AG04450 (cell line): ENCODE measurements around the gene C2CD2. TPM values are rescaled to one million over a fixed set of nuclear protein-coding genes. Genes with fewer than 3 reads are reported as not detected.

Source experiments
- CTCF ChIA-PET: fragments of 300-600, 350-600 bp; formaldehyde crosslinking; extraction: SDS; loops from one replicate; lab custom pipeline; 2022; ENCODE audit warnings: antibody characterized with exemption, inconsistent platforms; lab: Charles Lee
- POLR2A ChIA-PET: fragments of 350-600 bp; formaldehyde crosslinking; extraction: SDS; loops from one replicate; lab custom pipeline; 2021; ENCODE audit warnings: antibody characterized with exemption, inconsistent platforms; lab: Yijun Ruan, JAX
- DNase-seq: peaks from one replicate; pipeline ENCODE4 v3.0.0-alpha.2; 2011; ENCODE audit warnings: low read depth, low spot score
- H3K27ac ChIP-seq: one replicate; pipeline ENCODE4 v1.5.1; 2012; ENCODE audit warnings: low read depth, low read length, control low read depth
- H3K27me3 ChIP-seq: one replicate; pipeline ENCODE4 v1.6.0; 2012; ENCODE audit warnings: low read length; ENCODE audit not compliant: control insufficient read depth, insufficient read depth
- H3K4me3 ChIP-seq: 2 replicates; pipeline ENCODE4 v1.5.1; 2011; ENCODE audit warnings: mild to moderate bottlenecking, low read depth, low read length, control low read depth
- H3K9me3 ChIP-seq: 2 replicates; pipeline ENCODE4 v1.5.1; 2012; ENCODE audit warnings: low read length; ENCODE audit not compliant: control insufficient read depth, insufficient read depth
- polyA plus RNA-seq: library from polyadenylated mRNA; depleted of rRNA; stranded (reverse); fragments of >200 nt; gene quantifications from 2 replicates; pipeline ENCODE4 v1.2.3, GENCODE V29; 2011
- TF ChIP-seq, protein P1 (sequence below): IDR thresholded peaks from 2 replicates; pipeline ENCODE4 v1.5.1; 2011; ENCODE audit warnings: low read depth, low read length, control low read depth, inconsistent platforms

Gene C2CD2
- polyA plus RNA-seq, 1 experiment: 25.4 TPM

DNA sequence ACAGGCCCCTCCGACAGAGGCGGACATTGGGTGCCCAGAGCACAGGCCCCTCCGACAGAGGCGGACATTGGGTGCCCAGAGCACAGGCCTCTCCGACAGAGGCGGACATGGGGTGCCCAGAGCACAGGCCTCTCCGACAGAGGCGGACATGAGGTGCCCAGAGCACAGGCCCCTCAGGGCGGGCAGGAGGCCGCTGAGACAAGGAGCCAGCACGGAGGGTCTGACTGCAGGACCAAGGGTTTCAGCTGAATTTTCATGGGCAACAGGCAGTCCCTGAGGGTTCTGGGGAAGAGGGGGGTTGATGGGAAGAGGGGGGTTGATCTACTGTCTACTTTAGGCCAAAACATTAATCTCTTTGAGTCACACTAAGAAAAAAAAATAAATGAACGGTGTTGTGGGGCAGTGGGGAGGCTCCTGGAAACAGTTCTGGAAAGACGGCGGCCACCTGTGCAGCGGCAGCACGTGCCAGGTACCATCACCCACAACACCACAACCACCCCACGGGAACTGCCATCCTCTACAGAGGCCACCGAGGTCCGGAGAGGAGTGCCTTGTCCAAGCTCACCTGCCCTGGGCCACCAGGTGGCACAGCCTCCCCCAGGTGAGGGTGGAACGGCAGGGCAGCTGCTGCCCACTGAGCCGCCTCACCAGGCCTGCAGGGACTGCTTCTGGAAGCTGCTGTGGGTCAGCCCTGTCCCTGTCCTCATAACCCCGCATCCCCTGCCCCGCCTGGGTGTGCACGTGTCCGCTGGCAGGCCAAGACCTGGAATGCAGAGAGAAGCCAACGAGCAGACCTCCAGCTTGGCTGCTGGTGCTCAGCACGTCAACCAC is 95.1 kb downstream of the C2CD2 start:
- no peaks in the 10 kb centered on the region for H3K27me3 ChIP-seq
- no peak overlapping the region for H3K4me3 ChIP-seq
- DNase-seq: no peak
- H3K9me3 ChIP-seq: no peaks in the 10 kb centered on the region; the same call in 1 of the 2 replicates
- ChIA-PET POLR2A (no interaction called here), CTCF (interaction anchor here (0.7 kb wide), 1 partner anchor 10 kb away, joined by 4 read pairs; no protein-coding TSS in a partner anchor)
- TF ChIP-seq, protein P1, sequence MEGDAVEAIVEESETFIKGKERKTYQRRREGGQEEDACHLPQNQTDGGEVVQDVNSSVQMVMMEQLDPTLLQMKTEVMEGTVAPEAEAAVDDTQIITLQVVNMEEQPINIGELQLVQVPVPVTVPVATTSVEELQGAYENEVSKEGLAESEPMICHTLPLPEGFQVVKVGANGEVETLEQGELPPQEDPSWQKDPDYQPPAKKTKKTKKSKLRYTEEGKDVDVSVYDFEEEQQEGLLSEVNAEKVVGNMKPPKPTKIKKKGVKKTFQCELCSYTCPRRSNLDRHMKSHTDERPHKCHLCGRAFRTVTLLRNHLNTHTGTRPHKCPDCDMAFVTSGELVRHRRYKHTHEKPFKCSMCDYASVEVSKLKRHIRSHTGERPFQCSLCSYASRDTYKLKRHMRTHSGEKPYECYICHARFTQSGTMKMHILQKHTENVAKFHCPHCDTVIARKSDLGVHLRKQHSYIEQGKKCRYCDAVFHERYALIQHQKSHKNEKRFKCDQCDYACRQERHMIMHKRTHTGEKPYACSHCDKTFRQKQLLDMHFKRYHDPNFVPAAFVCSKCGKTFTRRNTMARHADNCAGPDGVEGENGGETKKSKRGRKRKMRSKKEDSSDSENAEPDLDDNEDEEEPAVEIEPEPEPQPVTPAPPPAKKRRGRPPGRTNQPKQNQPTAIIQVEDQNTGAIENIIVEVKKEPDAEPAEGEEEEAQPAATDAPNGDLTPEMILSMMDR: no peak
- H3K27ac ChIP-seq: no peak overlapping the region

GRCh38 chr21:41857771-41858300 is 96.0 kb downstream of the C2CD2 start:
- DNase-seq: no peak
- TF ChIP-seq, protein P1: no peak
- H3K9me3 ChIP-seq: no peaks in the 10 kb centered on the region; the same call in 1 of the 2 replicates
- no peak overlapping the region for H3K4me3 ChIP-seq
- ChIA-PET POLR2A (no interaction called here), CTCF (no interaction called here)
- no peak overlapping the region for H3K27ac ChIP-seq
- H3K27me3 ChIP-seq: no peaks in the 10 kb centered on the region

GRCh38 chr21:41856572-41856971 is 97.2 kb downstream of the C2CD2 start:
- no peak overlapping the region for H3K27ac ChIP-seq
- DNase-seq: no peak
- no peaks in the 10 kb centered on the region for H3K9me3 ChIP-seq
- ChIA-PET CTCF (no interaction called here), POLR2A (no interaction called here)
- no peaks in the 10 kb centered on the region for H3K27me3 ChIP-seq
- H3K4me3 ChIP-seq: no peak overlapping the region
- TF ChIP-seq, protein P1: no peak

DNA sequence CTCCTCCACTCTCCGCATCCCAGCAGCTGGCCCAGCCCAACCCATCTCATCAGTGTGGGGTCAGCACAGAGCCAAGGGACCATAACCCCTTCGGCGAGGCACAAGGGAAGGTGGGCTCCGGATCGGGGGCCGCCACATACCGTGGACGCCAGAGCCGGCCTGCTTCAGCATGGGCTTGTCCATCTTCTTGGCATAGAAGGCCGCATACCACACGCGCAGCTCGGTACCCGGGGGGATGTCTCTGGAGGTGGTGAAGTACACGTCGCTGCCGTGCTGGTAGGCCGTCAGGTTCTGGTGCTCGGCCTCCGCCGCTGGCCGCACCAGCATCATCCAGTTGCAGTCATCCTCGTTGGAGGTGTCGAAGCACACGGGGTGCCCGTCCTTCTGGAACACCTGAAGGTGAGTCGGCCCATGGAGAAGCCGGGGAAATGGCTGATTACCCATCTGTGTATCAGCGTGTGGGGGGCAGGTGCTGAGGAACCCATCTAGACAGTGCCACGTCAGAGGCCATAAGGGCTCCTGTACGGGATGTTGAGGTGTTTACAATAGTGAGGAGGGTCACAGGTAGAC is 99.3 kb downstream of the C2CD2 start:
- DNase-seq: no peak
- TF ChIP-seq, protein P1: no peak
- Histone ChIP-seq H3K4me3 (no peak overlapping the region), H3K27ac (no peak overlapping the region), H3K27me3 (no peaks in the 10 kb centered on the region), H3K9me3 (no peaks in the 10 kb centered on the region)
- CTCF ChIA-PET: interaction anchor here (1.5 to 1.7 kb wide), 2 partner anchors 38 kb away, joined by 5 read pairs; no protein-coding TSS in a partner anchor
- POLR2A ChIA-PET: no interaction called here

DNA sequence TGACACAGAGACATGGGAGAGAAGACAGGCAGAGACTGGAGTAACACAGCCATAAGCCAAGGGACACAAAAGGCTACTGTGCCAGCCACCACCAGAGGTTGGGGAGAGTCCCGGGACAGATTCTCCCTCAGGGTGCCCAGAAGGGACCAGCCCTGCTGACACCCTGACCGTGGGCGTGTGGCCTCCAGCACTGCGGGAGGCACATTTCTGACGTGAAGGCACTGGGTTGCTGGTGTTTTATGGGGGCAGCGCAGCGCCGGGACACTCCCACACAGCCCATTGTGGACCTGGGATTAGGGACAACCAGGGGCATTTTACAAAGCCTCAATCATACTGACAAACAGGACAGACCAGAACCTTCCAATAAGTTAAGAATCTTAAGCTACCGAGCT is 100.9 kb downstream of the C2CD2 start:
- H3K9me3 ChIP-seq: no peaks in the 10 kb centered on the region
- H3K27me3 ChIP-seq: no peaks in the 10 kb centered on the region
- no peak for DNase-seq
- ChIA-PET CTCF (interaction anchor here (1.7 kb wide), 1 partner anchor 36 kb away, joined by 5 read pairs; no protein-coding TSS in a partner anchor), POLR2A (no interaction called here)
- no peak overlapping the region for H3K4me3 ChIP-seq
- H3K27ac ChIP-seq: no peak overlapping the region
- TF ChIP-seq, protein P1: no peak
